HCT116 (cell line): ENCODE data around the gene TTLL11.

Experiments
- CEBPB ChIP-seq: IDR thresholded peaks from 2 replicates; pipeline ENCODE4 v1.6.1; 2012; ENCODE audit warnings: low read depth
- CTCF ChIP-seq, 3 experiments: fragments of 200-600 bp in 1 of 3; sonication (generic) in 1 of 3; IDR thresholded peaks in 2 of 3; conservative IDR thresholded peaks in 1 of 3; 2 replicates each; pipeline ENCODE4 v1.5.1; 2012 to 2017; ENCODE audit warnings: low read depth in 2 of 3, low read length in 2 of 3, antibody characterized with exemption in 1 of 3, borderline replicate concordance in 1 of 3, control low read depth in 1 of 3, mild to moderate bottlenecking in 1 of 3, mixed read lengths in 1 of 3, mixed run types in 1 of 3, moderate library complexity in 1 of 3; ENCODE audit not compliant: insufficient read depth in 1 of 3
- EGR1 ChIP-seq: IDR thresholded peaks from 2 replicates; pipeline ENCODE4 v1.6.1; 2012; ENCODE audit warnings: low read depth
- EZH2 ChIP-seq: fragments of 200-600 bp; sonication (generic); IDR thresholded peaks from 2 replicates; pipeline ENCODE4 v1.6.1; 2017; ENCODE audit warnings: antibody characterized with exemption, mixed run types
- EZH2phosphoT487 ChIP-seq: fragments of 200-600 bp; IDR thresholded peaks from 2 replicates; pipeline ENCODE4 v1.6.1; 2018; ENCODE audit warnings: antibody characterized with exemption, borderline replicate concordance
- POLR2A ChIP-seq: IDR thresholded peaks from 2 replicates; pipeline ENCODE4 v1.7.0; 2011; ENCODE audit warnings: borderline replicate concordance; ENCODE audit not compliant: insufficient read depth, insufficient read length; ENCODE audit errors: extremely low read depth
- POLR2AphosphoS5 ChIP-seq: IDR thresholded peaks from 2 replicates; pipeline ENCODE4 v1.6.1; 2011; ENCODE audit warnings: mild to moderate bottlenecking, low read depth, low read length, moderate library complexity
- RAD21 ChIP-seq: IDR thresholded peaks from 2 replicates; pipeline ENCODE4 v1.6.1; 2012; ENCODE audit warnings: low read depth, mild to moderate bottlenecking
- REST ChIP-seq: IDR thresholded peaks from 2 replicates; pipeline ENCODE4 v1.6.1; 2012; ENCODE audit warnings: low read depth
- SIN3A ChIP-seq: IDR thresholded peaks from 2 replicates; pipeline ENCODE4 v1.6.1; 2012; ENCODE audit warnings: low read depth
- SP1 ChIP-seq: IDR thresholded peaks from 2 replicates; pipeline ENCODE4 v1.6.1; 2012; ENCODE audit warnings: low read depth
- TCF7L2 ChIP-seq: IDR thresholded peaks from 2 replicates; pipeline ENCODE4 v1.7.0; 2011; ENCODE audit warnings: borderline replicate concordance, inconsistent platforms; ENCODE audit not compliant: insufficient read depth, insufficient read length; ENCODE audit errors: extremely low read depth
- YY1 ChIP-seq: IDR thresholded peaks from 2 replicates; pipeline ENCODE4 v1.6.1; 2011; ENCODE audit warnings: low read length, low read depth, moderate library complexity, mild to moderate bottlenecking; ENCODE audit not compliant: insufficient replicate concordance; ENCODE audit errors: extremely low read depth

DNA sequence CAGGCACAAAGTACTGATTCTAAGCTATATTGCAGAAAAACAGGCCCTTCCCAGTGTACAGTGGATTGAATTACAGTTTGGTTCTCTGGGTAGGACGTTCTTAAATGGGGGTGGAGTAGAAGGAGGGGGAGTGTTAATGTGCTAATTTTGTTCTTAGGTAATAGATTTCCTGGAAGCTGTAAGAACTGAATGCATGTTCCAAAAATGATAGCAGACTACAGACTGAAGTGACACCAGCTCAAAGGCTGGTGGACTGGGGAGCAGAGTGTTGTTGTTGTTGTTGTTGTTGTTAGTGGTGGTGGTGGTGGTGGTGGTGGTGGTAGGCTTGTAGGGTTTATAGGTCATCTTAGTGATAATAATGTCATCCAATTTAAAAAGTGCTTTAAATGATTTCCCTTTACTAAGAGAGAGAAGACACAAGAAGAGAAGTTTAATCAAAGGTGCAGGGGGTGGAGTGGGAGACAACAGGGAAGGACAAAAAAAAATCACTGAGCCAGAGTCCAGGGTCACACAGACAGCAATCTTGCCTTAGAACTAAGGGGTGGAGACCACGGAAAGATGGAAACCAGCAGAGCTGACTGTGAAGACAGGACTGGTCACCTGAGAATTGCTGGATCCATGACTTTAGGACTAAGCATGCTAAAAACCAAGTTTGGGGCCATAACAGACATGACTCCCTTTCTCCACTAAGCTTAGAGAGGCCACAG lies 27.0 kb downstream of the TTLL11 start:
- TF ChIP-seq CTCF (IDR thresholded peaks at IDR 0.05 in 2 of 3, conservative IDR thresholded peaks at IDR 0.05 in 1 of 3; ENCODE audit: borderline replicate concordance in 1 of 3, insufficient read depth in 1 of 3, low read depth in 2 of 3, low read length in 2 of 3) (no peak), SIN3A (no peak), CEBPB (no peak), EZH2 (no peak), SP1 (no peak), POLR2AphosphoS5 (no peak), RAD21 (no peak), EZH2phosphoT487 (no peak), EGR1 (no peak), REST (no peak), POLR2A (no peak), YY1 (no peak), TCF7L2 (no peak)
